HG03378 (cell line): ENCODE results near the gene RAB34.
"Not testable (repeated sequence)": the region's sequence is repeated elsewhere in the genome, so short reads cannot be mapped to it uniquely, and the experiment has no call there.

Experiments used
- ATAC-seq: cut with Tn5 transposase; IDR thresholded peaks from one replicate; pipeline ENCODE4 v1.9.1; 2021; ENCODE audit warnings: mild to moderate bottlenecking, moderate library complexity; ENCODE audit not compliant: unreplicated experiment

The RAB34 gene

DNA sequence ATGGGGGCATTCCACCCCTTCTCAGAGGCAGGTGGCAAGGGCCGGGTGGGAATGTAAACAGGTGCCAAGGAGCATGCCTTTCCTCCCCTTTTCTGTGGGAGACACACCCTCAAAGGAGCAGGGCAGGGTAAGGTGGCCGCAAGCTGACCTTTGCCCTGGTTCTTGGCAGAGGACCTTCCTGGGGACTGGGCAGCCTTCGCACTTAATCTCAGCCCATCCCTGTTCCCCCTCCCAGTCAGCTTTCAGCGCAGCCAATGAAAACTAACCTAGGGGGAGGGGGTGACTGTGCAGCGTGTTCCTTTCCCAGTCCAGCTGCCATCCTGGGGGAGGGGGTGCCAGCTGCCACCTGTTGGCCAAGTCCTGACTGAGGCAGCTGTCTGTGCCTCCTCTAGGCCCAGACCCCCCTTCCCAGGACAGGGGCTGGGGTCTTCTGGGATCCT is 29.0 kb upstream of the RAB34 start:
- ATAC-seq = no peak

- ATAC-seq = no peak
These were observed 28.2 kb upstream of the RAB34 start for GRCh38 chr17:28745786-28746411.

- no peak for ATAC-seq
These were observed 27.5 kb upstream of the RAB34 start for GRCh38 chr17:28744972-28745785.

DNA sequence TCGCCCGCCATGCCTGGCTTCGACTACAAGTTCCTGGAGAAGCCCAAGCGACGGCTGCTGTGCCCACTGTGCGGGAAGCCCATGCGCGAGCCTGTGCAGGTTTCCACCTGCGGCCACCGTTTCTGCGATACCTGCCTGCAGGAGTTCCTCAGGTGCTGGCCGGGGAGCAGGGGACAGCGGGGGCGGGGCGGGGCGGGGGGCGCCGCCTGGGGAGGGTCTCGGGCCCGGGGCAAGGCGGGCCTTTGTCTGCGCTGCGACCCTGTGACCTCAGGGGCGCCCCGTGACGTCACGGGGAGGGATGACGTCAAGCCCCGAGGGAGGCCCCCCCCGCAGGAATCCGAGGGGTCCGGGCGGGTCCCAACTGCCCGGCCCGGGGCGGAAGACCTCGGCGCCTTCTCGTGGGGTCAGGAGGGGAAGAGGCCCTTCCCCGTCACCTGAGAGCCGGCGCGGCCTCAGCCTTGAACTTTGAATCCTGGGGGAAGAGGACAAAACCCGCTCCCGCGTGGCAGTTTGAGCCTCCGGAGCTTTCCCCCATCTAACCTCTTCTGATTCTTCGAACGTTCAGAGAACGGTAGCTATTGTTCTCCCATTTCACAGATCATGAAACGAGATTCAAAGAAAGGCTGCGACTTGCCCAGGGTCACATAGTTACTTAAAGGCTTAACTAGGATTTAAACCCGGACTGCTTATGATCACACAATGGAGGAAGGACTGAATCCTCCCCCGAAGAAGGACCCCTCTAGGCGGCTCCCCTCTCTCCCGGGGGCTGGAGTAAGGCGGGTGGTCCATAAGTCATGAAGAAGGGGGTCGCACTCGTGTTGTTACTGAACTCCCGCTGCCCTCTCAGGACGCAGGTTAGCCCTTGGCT is 26.7 kb upstream of the RAB34 start:
- ATAC-seq = no peak

GRCh38 chr17:28743243-28744103 is 25.8 kb upstream of the RAB34 start, which contains the start of gene TRAF4:
Gene TRAF4 (plus strand): TSS chr17:28744011. CDS start chr17:28744113, 102 bp downstream.
- peak; percentile 38 for ATAC-seq

DNA sequence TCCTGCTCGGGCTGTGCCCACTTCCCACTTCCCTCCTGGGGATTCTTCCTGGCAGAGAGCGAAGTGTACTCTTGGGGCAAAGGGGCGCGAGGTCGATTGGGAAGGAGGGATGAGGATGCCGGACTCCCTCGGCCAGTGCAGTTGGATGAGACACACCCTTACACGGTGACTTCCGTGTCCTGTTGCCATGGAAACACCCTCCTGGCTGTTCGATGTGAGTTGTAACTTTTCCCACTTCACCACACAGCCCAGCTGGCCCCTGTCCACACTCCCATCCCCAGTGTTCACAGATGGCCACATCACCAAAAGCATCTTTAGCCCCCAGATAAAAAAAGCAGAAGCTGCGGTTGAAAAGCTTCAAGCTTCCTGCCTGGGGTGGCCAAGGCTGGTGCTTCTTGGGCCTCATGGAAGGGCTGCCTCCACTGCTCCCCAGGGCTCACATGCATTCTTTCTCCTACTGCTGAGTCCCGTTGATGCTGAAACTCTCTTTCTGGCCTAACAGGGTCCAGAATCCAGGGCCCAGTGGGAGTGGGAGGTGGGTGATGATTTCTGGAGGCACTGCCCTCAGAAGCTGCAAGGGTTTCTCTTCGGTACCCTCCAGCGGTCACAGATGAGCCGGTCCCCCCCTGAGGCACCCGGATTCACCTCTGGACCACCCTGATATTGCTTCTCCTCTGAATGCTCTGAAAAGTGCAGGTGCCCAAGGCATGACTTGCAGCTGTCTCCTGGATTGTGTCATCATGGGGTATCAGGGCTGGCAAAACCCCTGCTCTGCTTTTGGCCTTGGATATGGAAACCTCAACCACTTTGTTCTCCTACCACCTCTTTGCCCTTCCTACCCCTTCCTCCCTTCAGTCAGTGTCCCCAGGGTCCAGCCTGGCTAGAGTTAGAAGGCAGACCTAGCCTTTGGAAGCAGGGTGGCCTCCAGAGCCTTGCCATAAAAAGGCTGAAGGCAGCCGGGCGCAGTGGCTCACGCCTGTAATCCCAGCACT is 24.0 kb upstream of the RAB34 start:
- no peak for ATAC-seq

DNA sequence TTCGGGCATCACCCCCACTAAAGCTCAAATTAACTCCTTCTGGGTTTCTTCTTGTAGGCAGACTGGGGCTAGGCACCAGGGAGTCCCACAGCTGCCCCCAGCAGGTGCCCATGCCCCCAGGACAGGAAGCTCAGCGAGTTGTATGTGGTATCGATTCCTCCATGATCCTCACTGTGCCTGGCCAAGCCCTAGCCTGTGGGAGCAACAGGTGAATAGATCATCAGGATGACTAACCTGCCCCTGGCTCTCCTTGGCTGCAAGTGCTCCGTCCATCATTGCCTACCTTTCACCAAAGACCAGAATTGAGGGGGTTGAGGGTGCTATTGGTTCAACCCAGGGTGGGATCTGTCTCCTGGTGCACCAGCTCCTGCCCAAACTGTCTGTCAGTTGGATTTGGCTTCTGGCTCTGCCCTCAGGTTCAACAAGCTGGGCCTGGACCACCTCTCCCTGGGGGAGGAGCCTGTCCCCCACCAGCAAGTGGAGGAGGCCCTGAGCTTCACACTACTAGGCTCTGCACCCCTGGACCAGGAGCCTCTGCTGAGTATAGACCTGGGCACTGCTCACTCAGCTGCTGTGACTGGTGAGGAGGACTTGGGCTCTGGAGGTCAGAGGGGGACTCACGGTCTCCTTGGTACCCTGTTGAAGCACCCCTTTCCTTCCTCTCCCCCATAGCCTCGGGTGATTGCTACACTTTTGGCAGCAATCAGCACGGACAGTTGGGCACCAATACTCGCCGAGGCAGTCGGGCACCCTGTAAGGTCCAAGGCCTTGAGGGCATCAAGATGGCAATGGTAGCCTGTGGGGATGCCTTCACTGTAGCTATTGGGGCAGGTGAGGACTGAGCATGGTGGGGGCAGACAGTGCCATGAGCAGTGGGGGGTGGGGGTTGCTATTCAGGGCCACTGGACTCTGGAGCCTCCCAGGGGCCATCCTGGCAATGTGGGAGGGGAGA is 23.0 kb upstream of the RAB34 start:
- ATAC-seq = no peak

GRCh38 chr17:28738680-28739384 is 21.2 kb upstream of the RAB34 start:
- ATAC-seq = no peak

- ATAC-seq = no peak
These were observed 20.4 kb upstream of the RAB34 start for GRCh38 chr17:28737770-28738679.

- ATAC-seq = no peak
These were observed 19.6 kb upstream of the RAB34 start for GRCh38 chr17:28737316-28737715.

- ATAC-seq = not testable (repeated sequence)
These were observed 18.5 kb upstream of the RAB34 start for GRCh38 chr17:28735913-28736769.

GRCh38 chr17:28735242-28735722 is 17.6 kb upstream of the RAB34 start:
- ATAC-seq = no peak

DNA sequence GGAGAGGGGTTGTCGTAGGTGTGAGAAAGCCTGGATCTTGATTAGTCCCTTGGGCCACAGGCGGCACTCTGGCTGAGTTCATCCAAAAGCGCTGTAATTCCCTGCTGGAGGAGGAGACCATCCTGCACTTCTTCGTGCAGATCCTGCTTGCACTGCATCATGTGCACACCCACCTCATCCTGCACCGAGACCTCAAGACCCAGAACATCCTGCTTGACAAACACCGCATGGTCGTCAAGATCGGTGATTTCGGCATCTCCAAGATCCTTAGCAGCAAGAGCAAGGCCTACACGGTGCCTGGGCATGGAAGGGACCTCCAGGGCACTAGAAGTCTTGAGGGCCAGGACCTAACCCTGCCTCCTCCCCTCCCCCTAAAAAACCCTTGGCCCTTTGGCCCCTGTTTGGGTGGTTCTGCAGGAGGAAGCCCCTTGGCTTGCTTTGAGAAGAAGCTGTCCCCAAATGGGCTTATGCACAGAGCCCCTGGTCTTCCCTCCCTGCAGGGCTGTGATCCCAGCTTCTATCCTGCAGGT is 17.1 kb upstream of the RAB34 start:
- ATAC-seq = no peak

DNA sequence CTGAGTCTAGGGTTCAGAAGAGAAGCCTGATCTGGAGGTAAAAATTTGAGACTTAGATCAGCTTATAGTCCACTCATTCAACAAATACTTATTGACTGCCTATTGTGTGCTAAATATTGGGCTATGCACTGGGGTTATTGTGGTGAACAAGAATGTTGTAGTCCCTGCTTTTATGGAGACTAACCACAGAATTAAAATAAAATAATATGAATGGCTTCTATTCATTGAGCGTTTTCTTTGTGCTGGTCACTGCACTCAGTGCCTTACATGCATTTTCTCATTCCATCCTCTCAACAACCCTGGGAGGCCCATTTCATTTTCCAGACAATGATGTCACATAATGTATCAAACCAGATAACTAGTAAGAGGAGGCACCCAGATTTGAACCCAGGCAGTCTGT is 15.7 kb upstream of the RAB34 start:
- no peak for ATAC-seq

GRCh38 chr17:28729950-28730330 is 12.3 kb upstream of the RAB34 start:
- ATAC-seq = no peak
